Sciatic nerve (tissue), 2 donors: Measurements from ENCODE around the gene CUL5. TPM values are rescaled to one million over a fixed set of nuclear protein-coding genes. Genes with fewer than 3 reads are reported as not detected.
A peak's percentile ranks its signal among the peaks of the same experiment; 100 is the strongest.
"Not testable (repeated sequence)": the region's sequence is repeated elsewhere in the genome, so short reads cannot be mapped to it uniquely, and the experiment has no call there.

Experiments
- ATAC-seq: fragments of 200-7000 bp; cut with Tn5 transposase; one replicate; pipeline ENCODE4 v1.9.1; 2020; ENCODE audit warnings: mild to moderate bottlenecking, moderate library complexity
- DNase-seq: peaks from one replicate; pipeline ENCODE4 v3.0.0-alpha.2; 2020; ENCODE audit warnings: low spot score
- intact Hi-C: fragments of 100-400 bp; cut with DNase I; formaldehyde crosslinking; loops from one replicate; pipeline ENCODE4 v1.14.2; 2022
- total RNA-seq: library from RNA; stranded (reverse); fragmentation: NEBNext Ultra II Directional; extraction: Animal tissue kit (Norgen Biotek cat#: 25700); gene quantifications from one replicate; pipeline ENCODE4 v1.2.1, GENCODE V29; 2021
- donor health status: DM: no; HTN: no; CAD: no.
- donor health status: DM: no; HTN: no; CAD: no.

CUL5 gene
- total RNA-seq, 1 donor from 2014 or later = 41.5 TPM

GRCh38 chr11:108093128-108093904, 84.6 kb downstream of the CUL5 start:
- intact Hi-C loops = no loop called here
- ATAC-seq = no peak
- DNase-seq = no peak

DNA sequence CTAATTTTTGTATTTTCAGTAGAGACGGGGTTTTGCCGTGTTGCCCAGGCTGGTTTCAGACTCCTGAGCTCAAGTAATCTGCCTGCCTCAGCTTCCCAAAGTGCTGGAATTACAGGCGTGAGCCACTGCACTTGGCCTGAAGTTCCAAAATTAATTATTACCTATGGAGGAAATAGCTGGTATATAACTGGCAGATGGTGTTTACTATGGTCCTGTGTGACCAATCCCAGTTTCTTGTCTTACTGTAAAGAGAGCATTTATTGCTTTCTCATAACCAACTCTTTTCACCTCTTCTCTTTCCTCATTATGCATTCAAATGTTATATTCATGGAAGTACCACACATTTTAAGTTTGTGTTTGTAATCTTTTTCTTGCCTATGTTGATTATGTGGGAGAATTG, 88.5 kb downstream of the CUL5 start:
- intact Hi-C loops = no loop called here
- ATAC-seq = no peak
- DNase-seq = no peak

- DNase-seq (no peak), ATAC-seq (no peak)
- intact Hi-C loops = no loop called here
Measured at GRCh38 chr11:108101090-108101775, 92.5 kb downstream of the CUL5 start.

GRCh38 chr11:108111126-108111525, 102.4 kb downstream of the CUL5 start:
- intact Hi-C loops = no loop called here
- no peak for ATAC-seq
- no peak for DNase-seq

DNA sequence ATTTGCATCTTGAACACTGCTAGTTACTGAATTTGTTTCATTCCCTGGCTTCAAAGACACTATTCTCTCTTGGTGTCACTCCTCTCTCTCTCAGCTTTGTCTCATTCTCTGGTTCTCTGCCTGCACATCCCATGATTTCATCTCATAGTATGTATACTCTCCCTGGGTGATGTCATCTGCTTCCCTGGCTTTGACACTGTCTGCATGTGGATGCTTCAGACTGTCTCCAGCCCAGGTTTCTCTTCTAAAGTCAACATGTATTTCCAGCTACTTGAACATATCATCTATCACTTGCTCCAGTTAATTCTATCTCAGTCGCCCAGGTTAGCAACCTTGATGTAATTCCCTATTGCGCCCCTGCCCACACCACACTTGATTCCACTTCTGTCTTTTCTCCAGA, 103.4 kb downstream of the CUL5 start:
- intact Hi-C loops = no loop called here
- ATAC-seq (no peak), DNase-seq (no peak)

GRCh38 chr11:108115500-108116140, 106.9 kb downstream of the CUL5 start:
- intact Hi-C loops = no loop called here
- DNase-seq (peak; percentile 91), ATAC-seq (peak; percentile 94)

DNA sequence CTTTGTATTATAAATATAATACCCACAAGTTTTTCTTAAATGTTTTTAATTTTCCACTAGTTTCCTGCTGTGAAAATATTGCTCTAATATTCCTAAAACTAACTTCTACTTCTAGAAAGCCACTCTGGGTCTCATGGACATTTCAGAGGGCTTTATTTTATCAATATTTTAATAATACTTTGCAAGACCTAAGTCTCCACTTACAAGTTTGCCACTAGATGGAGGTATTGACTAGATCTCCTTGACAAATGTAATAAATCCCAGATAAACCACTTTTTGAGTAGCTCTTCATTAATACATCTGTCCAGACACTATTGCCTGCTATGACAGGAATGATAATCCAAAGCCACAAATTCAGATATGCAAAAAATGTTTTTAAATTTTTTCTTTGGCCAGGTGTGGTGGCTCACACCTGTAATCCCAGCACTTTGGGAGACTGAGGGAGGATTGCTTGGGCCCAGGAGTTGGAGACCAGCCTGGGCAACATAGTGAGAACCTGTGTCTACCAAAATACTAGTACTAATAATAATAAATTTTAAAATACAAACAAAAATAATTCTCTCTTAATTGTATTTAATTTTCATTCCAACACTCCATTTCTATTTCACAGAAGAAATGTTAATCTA, 109.2 kb downstream of the CUL5 start:
- intact Hi-C loops = no loop called here
- ATAC-seq (no peak), DNase-seq (no peak)

DNA sequence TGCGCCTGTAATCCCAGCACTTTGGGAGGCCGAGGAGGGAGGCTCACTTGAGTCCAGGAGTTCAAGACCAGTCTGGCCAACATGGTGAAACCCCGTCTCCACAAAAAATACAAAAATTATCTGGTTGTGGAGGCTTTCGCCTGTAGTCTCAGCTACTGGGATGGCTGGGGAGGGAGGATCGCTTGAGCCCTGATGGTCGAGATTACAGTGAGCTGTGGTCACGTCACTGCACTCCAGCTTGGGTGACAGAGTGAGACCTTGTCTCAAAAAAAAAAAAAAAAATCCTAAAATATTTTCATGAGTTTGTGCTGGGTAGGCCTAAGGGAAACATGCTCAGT, 112.2 kb downstream of the CUL5 start:
- intact Hi-C loops = loop anchor here (10.0 kb wide), 1 partner anchor 524 kb away; no protein-coding TSS in a partner anchor
- not testable (repeated sequence) for ATAC-seq, DNase-seq

- intact Hi-C loops = loop anchor here (10.0 kb wide), 1 partner anchor 523 kb away; no protein-coding TSS in a partner anchor
- DNase-seq (peak; percentile 99), ATAC-seq (peak; percentile 98)
Measured at GRCh38 chr11:108121274-108122155, 112.8 kb downstream of the CUL5 start, which contains the start of gene ACAT1. ACAT1 (plus strand) TSS chr11:108121567; CDS start chr11:108121607, 40 bp downstream.

- no peak for DNase-seq
- intact Hi-C loops = loop anchor here (10.0 kb wide), 1 partner anchor 523 kb away; no protein-coding TSS in a partner anchor
- peak; percentile 52 for ATAC-seq
Measured at GRCh38 chr11:108122166-108122628, 113.5 kb downstream of the CUL5 start.

DNA sequence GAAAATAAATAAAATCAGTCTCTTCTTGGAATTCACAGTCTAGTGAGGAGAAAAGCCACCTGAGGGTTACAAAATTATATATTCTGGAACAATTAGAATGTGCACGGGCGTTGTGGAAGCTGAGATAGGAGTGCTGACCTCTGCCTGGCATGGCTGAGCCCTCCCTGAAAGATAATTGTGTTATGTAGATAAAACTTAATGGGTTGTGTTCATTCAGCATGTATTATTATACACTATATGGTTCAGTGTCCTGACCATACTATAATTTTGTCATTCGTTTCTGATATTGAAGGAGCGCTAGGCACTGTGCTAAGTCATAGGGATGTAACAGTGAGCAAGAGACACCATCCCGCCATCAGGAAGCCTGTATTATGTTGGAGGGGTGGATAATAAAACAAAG, 116.4 kb downstream of the CUL5 start:
- ATAC-seq (no peak), DNase-seq (no peak)
- intact Hi-C loops = loop anchor here (10.0 kb wide), 1 partner anchor 520 kb away; no protein-coding TSS in a partner anchor

GRCh38 chr11:108128772-108129171, 120.1 kb downstream of the CUL5 start:
- intact Hi-C loops = loop anchor here (10.0 kb wide), 1 partner anchor 516 kb away; no protein-coding TSS in a partner anchor
- DNase-seq (no peak), ATAC-seq (no peak)

GRCh38 chr11:108131993-108132392, 123.3 kb downstream of the CUL5 start:
- ATAC-seq = peak; percentile 44
- intact Hi-C loops = no loop called here
- DNase-seq = no peak

- intact Hi-C loops, DNase-seq, ATAC-seq: not testable (repeated sequence)
Measured at GRCh38 chr11:108132993-108133538, 124.4 kb downstream of the CUL5 start.

- DNase-seq (no peak), ATAC-seq (no peak)
- intact Hi-C loops = no loop called here
Measured at GRCh38 chr11:108135845-108136544, 127.3 kb downstream of the CUL5 start.

DNA sequence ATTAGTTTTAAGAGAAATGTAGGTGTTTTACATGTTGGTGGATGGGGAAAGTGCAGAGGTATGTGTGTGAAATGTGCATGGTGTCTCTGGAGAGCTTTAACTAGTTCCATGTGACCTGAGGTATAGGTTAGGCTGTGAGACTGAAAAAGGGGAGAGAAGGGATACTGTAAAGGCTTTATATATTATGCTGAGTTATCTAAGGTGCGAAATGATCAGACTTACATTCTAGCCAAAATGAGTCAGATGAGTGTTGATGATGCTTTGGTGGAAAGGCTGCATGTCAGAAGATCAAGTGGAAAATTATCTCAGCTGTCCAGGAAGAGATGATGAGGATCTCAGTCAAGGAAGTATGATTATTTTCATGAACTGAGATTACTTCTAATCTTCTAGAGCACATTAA, 128.5 kb downstream of the CUL5 start:
- DNase-seq = no peak
- intact Hi-C loops = no loop called here
- no peak for ATAC-seq

DNA sequence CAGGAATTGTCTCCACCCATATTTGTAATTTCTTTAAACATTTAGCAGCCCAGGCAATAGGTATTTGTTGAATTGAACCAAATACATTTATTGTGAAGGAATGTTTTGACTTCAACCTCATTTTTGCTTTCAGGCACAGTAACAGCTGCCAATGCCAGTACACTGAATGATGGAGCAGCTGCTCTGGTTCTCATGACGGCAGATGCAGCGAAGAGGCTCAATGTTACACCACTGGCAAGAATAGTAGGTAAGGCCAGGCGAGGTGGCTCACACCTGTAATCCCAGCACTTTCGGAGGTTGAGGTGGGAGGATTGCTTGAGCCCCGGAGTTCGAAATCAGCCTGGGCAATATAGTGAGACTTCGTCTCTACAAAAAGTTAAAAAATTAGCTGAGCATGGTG, 133.6 kb downstream of the CUL5 start:
- intact Hi-C loops = loop anchor here (10.0 kb wide), 1 partner anchor 52 kb away; no protein-coding TSS in a partner anchor
- no peak for ATAC-seq

More for the DNA sequence above, 133.6 kb downstream of the CUL5 start:
- DNase-seq = no peak
